ENCODE data around the gene WASHC2C. TPM values are rescaled to one million over a fixed set of nuclear protein-coding genes. Genes with fewer than 3 reads are reported as not detected.
"Not testable (repeated sequence)": the region's sequence is repeated elsewhere in the genome, so short reads cannot be mapped to it uniquely, and the experiment has no call there.

The WASHC2C gene
- total RNA-seq, 4 donors from 2014 or later: 27.5 to 39.0 (median 33.3) TPM

DNA sequence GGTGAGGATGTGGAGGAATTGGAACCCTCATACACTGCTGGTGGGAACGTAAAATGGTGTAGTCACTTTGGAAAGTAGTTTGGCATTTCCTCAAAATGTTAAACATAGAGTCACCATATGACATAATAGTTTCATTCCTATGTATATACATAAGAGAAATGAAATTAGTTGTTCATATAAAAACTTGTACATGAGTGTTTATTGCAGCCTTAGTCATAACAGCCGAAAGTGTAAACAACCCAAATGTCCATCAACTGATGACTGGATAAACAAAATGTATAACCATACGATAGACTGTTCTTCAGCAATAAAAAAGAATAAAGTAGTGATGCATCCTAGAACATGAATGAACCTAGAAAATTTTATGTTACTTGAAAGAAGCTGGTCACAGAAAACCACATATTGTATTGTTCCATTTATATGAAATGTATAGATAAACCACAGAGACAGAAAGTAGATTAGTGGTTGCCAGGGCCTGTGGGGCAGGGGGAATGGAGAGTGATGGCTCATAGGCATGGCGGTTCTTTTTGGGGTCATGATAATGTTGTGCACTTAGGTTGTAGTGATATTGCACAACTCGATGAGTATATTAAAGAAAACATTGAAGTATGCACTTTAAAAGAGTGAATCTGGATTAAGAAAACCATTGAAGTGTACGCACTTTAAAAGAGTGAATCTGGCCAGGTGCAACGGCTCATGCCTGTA lies 44.8 kb downstream of the WASHC2C start:
- H3K9me3 ChIP-seq; H3K27ac ChIP-seq (replicated peaks in 1 of 4); H3K27me3 ChIP-seq; H3K4me3 ChIP-seq; H3K4me1 ChIP-seq; intact Hi-C loops (cut with DNase I); DNase-seq (ENCODE audit: extremely low spot score): not testable (repeated sequence)
- 89% methylated on average over 6 of the region's 7 CpGs for WGBS
- H3K36me3 ChIP-seq: peaks cover 0 to 42% (median 9%) of the 10 kb centered on the region in 4 donors

- WGBS: 80% methylated on average over 1 of the region's 1 CpG
- H3K27me3 ChIP-seq; DNase-seq (ENCODE audit: extremely low spot score); intact Hi-C loops (cut with DNase I); H3K4me3 ChIP-seq; H3K27ac ChIP-seq (replicated peaks in 1 of 4); H3K4me1 ChIP-seq; H3K9me3 ChIP-seq: not testable (repeated sequence)
- peaks cover 17 to 64% (median 38%) of the 10 kb centered on the region in 4 donors for H3K36me3 ChIP-seq
Observed at GRCh38 chr10:45786217-45786616, 59.2 kb downstream of the WASHC2C start.

DNA sequence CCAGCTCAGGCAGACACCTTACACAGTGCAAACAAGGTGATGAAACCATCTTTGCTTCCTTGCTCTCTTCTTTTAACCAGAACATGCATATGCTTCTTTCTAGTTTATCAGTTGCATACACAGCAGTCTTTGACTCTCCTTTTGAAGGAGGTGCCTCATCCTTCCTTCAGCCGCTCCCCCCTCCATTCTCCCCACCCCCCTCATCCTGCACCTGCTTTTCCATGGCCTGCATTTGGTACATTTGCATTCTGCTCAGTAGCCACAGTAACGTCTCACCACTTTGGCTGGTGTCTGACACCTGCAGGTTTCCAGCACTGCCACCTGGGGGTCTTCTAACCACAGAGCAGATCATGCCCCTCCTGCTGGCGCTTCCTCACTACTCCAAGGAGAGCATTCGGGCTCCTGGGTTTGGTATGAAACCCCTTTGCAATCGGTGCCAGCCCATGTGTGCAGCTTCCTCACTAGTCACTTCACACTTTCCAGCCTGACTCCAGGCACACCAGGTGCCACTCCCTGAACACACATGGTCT lies 60.2 kb downstream of the WASHC2C start:
- H3K4me3 ChIP-seq; H3K9me3 ChIP-seq; DNase-seq (ENCODE audit: extremely low spot score); H3K4me1 ChIP-seq; H3K27me3 ChIP-seq; H3K27ac ChIP-seq (replicated peaks in 1 of 4); intact Hi-C loops (cut with DNase I): not testable (repeated sequence)
- WGBS: 36% methylated on average over 2 of the region's 5 CpGs
- peaks cover 22 to 74% (median 44%) of the 10 kb centered on the region in 4 donors for H3K36me3 ChIP-seq

- 97% methylated on average over 8 of the region's 8 CpGs for WGBS
- H3K27ac ChIP-seq (replicated peaks in 1 of 4); H3K4me1 ChIP-seq; intact Hi-C loops (cut with DNase I); DNase-seq (ENCODE audit: extremely low spot score); H3K27me3 ChIP-seq; H3K9me3 ChIP-seq; H3K4me3 ChIP-seq: not testable (repeated sequence)
- peaks cover 18 to 81% (median 42%) of the 10 kb centered on the region in 4 donors for H3K36me3 ChIP-seq
Observed at GRCh38 chr10:45789991-45790390, 62.9 kb downstream of the WASHC2C start.

DNA sequence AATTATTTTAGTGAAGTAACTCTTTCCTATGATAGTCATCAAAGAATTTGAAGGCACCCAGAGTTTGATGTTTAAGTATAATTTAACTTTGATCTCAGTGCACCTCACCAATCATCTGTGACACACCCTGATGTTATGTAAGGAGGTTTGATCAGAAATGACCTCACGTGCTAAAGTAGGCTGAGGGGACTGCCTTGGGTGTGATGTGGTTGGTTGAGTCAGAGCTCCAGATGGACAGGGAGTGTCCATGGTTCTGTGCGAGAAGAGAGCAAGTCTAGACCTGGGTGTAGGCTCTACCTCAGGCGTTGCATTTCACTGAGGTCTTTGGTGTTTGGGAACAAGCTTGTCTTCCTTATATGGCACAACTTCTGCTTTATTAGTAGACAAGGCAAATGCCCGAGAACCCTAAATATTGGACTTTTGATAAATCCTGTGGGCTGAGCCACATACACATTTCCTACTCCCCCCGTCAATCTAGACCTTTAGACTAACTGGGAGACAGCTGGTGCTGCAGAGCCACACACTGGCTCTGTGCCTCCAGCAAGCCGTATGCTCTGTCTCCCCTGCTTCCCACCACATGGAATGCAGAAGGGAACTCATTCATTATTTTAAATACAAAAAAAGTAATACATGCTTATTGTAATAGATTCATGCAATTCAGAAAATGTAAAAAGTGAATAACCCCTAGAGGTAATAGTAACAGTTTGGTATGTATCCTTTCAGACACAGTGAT lies 63.8 kb downstream of the WASHC2C start:
- H3K4me1 ChIP-seq; intact Hi-C loops (cut with DNase I); H3K27me3 ChIP-seq; H3K27ac ChIP-seq (replicated peaks in 1 of 4); DNase-seq (ENCODE audit: extremely low spot score); H3K4me3 ChIP-seq; H3K9me3 ChIP-seq: not testable (repeated sequence)
- peaks cover 14 to 77% (median 36%) of the 10 kb centered on the region in 4 donors for H3K36me3 ChIP-seq
- 82% methylated on average over 3 of the region's 6 CpGs for WGBS

GRCh38 chr10:45794761-45795160 lies 67.7 kb downstream of the WASHC2C start:
- H3K27ac ChIP-seq (replicated peaks in 1 of 4); H3K4me3 ChIP-seq; DNase-seq (ENCODE audit: extremely low spot score); H3K9me3 ChIP-seq; H3K4me1 ChIP-seq; intact Hi-C loops (cut with DNase I); H3K27me3 ChIP-seq: not testable (repeated sequence)
- peaks cover 5 to 52% (median 17%) of the 10 kb centered on the region in 4 donors for H3K36me3 ChIP-seq
- WGBS: 96% methylated on average over 2 of the region's 2 CpGs

GRCh38 chr10:45803060-45804010 lies 76.3 kb downstream of the WASHC2C start:
- H3K36me3 ChIP-seq; DNase-seq (ENCODE audit: extremely low spot score); H3K9me3 ChIP-seq; H3K4me1 ChIP-seq; H3K27me3 ChIP-seq; H3K27ac ChIP-seq (replicated peaks in 1 of 4); H3K4me3 ChIP-seq; intact Hi-C loops (cut with DNase I): not testable (repeated sequence)
- 68% methylated on average over 13 of the region's 13 CpGs for WGBS

DNA sequence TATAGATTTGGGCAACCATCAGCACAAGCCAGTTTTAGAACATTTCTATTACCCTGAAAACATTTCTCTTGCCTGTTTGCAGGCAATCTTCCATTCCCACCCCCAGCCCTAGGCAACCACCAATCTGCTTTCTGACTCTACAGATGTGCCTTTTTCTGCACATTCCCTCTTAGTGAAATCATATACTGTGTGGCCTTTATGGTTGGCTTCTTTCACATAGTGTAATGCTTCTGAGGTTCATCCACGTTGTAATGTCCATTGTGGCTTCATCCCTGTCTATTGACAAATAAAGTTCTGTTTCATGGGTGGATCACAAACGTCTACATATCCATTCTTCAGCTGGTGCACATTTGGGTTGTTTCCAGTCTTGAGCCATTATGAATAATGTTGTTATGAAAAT lies 77.9 kb downstream of the WASHC2C start:
- H3K36me3 ChIP-seq; H3K4me3 ChIP-seq; H3K4me1 ChIP-seq; H3K27me3 ChIP-seq; DNase-seq (ENCODE audit: extremely low spot score); H3K27ac ChIP-seq (replicated peaks in 1 of 4); intact Hi-C loops (cut with DNase I); H3K9me3 ChIP-seq: not testable (repeated sequence)
- WGBS: 64% methylated on average over 2 of the region's 2 CpGs

All from esophagus muscularis mucosa (tissue), 4 donors.